UCSD-AML1 (cell line): ENCODE data around the gene FASN.
A peak's percentile ranks its signal among the peaks of the same experiment; 100 is the strongest.

ENCODE experiments used
- DNase-seq: peaks from one replicate; lab custom pipeline; 2025; ENCODE audit not compliant: unreplicated experiment; lab: John Stamatoyannopoulos, UW

FASN gene

DNA sequence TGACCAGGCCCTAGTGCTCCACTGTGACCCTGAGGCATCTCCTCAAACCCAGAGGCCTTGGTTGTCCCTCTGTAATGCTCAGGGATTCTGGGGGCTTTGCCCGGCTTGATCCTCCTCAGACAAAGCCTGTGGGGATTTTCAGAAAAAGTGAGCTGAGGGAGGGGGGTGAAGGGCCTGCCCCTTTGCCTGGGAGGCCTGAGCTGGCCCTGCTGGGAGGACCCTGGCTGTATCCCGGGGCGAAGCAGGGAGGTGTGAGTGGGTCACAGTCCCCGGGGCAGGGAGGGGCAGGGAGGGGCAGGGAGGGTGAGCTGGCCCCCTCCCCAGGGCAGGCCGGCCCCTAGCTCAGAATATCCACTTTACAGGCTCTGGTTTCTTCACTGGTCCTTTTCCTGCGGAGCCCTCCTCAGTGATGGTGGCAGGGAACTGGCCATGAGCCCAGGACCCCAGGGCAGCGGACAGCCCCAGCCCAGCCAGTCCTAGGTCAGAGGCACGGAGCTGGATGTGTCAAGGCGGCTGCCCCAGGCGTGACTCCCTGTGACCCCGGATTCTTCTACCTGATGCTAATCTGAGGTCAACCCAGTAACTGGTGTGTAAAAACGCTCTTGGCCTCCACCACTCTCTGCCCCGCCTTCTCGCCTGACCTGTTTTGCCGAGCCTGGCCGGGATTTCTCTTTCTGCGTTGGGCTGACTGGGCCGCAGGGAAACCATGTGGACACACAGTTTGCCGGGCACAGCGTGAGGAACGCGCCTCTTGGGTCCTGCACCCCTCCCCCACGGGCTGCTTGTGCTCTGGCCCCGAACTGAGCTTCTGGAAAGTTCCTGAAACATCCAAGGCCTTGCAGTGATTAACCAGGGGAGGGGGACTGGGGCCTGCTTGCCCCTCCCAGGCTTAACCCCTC is 5.8 kb upstream of the FASN start:
- DNase-seq = no peak

DNA sequence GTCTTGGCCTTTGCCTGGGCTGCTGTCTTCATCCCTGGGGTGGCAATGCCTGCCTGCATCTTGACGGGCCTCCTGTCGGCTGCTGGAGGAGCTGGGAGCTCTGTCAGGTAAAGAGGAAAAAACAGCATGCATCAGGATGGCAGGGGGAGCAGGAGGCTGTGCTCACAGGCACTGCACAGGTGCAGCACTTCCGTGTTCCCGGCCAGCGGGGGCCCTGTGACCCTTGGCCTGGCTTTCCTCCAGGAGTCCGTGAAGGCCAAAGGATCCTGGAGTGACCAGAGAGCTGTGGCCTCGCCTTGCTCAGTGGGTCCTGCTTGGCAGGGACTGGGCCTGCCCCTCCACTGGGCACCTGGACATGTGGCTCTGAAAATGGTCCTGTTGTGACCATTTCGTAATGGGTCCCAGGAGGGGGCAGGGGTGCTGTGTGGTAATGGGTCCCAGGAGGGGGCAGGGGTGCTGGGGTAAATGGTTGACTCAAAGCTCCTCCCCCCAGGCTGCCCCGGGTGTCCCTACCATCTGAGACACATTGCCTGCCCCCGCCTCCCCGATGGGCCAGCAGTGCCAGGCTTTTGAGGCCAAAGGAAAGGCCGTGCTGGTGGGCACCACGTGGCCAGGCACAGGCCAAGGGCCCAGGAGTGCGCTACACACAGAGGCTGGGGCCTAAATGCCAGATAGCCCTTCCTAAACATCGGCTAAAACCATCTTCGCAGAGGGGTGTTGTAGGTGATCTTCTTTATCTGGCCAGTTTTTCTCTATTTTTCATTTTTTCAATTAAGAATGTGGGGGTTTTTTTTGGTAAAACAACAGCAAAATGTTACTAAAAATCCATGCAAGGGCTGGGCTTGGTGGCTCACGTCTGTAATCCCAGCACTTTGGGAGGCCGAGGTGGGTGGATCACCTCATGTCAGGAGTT is 4.0 kb upstream of the FASN start:
- no peak for DNase-seq

DNA sequence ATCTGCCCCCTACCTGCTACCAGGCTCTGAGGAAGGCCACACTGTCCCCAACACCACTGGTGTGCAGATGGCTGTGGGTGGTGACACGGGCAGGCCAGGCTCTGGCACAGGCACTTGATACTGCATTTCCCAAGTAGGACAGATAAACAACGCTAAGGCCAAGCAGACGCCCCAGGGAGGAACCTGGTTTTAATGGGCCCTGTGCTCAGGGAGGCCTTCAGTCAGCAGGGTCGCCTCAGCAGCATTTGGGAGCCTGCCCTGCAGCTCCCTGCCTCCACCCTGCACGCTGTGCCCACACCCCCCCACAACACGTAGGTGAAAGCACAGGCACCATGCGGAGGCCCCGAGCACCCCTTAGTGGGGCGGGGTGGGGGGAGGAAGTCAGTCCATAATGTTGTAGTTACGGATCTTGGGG is 3.3 kb upstream of the FASN start:
- no peak for DNase-seq

DNA sequence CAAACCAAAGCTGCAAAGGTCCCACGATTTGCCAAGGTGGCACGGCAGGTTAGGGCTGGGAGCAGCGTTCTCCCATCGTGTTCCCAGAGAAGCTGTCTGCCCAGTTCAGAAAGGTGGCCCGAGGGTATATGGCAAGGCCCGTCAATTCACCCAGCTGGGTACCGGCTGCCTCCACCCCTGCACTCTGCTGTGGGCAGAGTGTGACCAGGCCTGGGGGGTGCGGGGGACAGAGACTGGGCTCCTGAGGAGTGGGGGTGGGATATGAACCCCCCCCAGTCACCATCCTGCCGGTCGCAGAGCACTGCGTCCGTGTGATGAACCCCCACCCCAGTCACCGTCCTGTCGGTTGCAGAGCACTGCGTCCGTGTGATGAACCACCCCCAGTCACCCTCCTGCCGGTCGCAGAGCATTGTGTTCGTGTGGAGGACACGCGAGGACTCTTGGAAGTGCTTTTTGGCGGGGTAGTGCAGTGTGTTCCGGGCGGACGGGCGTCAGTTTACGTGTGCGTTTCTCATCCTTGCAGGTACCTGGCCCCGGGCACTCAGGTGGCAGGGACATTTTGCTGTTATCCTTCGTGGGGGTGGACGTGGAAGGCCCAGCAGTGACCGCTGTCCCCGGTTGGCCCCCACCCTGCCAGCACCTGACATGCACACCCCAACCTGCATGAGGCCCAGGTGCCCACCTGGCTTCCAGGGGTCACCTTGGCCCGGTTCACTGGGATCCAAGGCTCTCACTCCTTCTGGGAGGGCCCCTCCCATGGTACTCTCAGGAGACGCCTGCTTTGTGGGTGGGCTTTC is 2.7 kb upstream of the FASN start:
- no peak for DNase-seq

DNA sequence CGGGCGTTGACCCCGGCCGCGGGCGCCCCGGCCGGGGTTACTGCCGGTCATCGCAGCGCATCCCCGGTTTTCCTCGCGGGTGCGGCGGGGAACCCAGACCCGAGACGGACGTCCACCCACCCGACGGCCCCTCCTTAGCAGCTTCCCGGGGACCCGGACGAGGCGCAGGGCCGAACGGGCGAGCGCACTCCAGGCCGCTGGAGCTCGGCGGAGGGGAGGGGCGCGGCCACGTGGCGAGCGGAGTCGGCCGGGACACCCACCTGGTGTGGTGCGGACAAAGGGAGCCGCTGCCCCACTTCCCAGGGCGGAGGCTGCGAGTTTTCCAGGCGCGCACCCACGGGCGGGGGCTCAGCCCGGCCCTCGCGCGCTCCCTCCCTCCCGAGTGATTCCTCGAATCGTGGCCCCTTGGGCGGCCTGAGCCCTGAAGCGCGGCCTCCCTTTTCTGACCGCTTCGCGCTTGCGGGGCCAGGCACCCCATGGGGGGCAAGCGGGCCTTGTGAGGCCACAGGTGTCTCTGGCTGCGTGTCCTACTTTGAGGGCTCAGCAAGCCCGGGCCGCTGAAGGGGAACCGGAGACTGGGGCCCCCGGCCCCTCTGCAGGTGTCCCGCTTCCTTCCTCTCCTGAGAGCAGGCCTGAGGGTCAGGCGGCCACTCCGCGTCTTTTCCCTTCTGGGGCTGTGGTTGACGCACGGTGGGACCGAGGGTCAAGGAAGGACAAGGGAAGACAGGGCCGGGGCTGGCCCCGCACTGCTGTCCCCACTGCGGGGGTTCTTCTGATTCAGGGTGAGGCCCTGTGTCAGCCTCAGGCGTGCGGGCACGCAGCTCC is 1.1 kb upstream of the FASN start:
- peak; percentile 51 for DNase-seq

DNA sequence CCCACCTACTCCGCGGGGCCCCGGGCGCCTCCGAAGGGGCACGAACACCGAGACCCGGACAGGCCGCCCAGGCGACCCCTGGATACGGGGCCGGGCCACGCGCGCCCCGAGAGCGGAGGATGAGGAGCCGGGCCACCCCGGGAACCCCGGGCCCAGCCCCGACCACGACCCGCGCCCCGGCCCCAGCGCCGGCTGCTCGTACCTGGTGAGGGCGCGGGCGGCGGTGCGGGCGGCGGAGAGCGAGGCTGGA is 192 bp downstream of the FASN start:
- no peak for DNase-seq

DNA sequence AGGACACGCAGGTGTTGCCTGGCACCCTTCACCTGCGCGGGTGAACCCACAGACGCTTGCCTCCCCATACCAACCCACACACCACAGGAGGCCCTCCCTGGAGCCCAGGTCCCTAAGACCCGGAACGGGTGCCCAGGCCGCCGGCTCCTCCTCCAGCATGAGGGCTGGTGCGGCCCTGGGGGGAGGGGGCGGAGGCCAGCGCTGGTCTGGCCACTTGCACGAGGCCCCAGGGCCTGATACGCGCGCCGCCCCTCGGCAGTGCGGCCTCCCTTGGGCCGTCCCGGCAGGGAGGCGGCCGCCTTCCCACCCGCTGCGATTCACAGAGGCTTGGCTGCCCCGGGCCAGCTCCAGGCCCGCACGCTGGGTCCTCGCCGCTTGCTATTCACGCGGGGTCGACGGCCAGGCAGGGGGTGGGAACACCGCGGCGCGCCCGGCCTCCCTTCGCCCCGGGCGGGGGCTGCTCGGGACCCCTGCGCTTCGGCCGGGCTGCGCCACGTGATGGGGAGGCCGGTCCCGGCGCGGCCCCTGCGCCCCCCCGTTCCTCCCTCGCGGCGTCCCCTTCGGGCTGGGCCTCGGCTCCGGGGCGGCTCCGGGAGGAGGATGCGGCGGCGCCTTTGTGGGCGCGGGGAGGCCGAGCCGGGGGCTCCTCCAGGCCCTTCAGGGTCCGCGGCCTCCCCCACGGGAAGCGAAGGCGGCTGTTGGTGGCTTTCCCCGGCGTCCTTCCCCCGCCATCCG is 685 bp downstream of the FASN start:
- peak; percentile 56 for DNase-seq

DNA sequence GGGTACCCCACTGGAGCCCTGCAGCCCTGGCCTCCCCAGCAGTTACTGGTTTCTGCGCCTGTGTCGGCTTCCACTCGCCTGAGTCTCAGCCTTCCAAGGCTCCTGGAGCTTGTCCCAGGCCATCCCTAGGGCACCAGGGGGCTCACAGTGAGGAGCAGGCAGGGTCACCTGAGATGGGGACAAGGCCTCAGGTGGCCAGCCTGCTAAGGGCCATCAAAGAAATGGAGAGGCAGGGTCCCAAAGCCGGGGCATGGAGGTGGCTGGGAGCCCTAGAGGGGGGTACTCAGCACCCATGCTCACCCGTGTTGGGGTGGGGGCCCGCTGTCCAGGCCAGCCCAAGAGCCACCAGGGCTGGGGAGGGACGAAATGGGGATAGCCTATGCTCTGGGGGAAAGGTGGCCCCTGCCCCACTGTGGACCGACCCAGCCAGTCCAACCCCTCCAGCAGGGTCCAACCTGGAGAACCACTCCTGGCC is 1.3 kb downstream of the FASN start:
- DNase-seq = no peak

DNA sequence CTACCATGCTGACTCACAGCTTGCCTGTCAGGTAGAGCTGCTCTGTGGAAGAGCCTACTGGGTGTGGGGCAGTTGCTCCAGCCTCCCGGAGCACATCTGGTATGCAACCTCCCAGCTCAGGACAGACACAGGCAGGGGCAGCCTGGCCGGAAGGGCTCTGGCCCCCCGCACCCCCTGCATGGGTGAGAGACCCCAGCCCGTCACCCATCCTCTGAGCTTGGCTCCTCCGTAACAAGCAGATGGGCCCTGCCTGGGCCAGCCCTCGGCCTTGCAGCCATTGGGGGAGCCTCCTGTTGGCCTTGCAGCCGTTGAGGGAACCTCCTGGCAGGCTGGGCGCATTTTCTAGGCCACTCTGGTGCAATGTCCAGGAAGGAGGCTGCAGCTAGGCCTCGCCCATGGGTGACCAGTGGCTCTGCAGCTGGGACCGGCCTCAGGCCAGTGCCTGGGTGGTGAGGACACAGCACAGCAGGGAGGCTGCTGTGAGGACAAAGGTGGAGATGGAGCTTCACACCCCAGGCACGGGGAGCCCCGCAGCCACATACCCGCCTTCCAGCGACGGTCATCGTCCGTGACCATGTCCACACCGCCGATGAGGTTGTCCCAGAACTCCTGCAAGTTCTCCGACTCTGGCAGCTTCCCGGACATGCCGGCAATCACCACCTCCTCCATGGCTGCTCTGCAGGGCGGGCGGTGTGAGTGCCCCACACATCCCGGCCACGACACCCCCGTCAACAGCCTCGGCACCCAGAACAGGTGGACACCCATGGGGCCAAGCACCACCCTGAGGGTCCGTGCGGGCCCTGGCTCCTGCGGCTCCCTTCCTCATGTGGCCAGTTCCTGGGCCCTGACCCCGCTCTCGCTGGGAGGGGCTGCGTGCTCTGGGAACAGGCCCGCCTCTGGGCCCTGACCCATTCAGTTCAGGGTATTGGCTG is 2.0 kb downstream of the FASN start:
- no peak for DNase-seq

DNA sequence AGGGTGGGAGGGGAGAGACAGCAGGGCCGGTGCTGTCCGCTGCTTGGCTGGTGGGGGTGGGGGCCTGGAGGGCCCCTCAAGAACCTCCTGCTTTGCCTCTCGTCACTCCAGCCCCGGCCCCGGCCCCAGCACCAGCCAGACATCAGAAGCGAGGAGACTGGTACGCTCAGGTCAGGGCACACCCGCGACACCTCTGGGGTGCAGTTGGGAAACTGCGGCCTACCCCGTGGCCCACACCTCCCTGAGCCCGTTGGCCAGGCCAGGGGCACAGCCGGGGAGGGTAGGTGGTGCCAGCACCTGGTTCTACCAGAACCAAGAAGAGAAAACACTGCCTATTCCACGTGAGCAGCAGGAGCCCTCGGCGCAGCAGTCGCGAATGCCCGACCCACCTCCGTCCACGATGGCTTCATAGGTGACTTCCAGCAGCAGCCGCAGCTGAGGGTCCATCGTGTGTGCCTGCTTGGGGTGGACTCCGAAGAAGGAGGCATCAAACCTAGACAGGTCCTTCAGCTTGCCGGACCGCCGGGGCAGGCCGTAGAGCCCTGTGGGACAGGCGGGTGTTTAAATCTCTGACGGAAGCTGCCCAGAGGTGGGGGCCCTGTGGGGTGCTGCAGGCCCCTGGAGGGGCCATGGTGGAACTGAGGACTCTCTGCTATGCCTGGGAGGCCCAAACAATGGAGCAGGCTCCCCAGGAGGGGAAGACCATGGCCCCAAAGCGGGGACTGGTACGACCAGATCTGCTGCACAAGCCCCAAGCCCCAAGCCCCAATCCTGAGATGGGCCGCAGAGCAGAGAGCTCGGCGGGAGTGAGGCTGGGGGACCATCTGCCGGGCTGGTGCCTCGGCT is 2.9 kb downstream of the FASN start:
- no peak for DNase-seq

DNA sequence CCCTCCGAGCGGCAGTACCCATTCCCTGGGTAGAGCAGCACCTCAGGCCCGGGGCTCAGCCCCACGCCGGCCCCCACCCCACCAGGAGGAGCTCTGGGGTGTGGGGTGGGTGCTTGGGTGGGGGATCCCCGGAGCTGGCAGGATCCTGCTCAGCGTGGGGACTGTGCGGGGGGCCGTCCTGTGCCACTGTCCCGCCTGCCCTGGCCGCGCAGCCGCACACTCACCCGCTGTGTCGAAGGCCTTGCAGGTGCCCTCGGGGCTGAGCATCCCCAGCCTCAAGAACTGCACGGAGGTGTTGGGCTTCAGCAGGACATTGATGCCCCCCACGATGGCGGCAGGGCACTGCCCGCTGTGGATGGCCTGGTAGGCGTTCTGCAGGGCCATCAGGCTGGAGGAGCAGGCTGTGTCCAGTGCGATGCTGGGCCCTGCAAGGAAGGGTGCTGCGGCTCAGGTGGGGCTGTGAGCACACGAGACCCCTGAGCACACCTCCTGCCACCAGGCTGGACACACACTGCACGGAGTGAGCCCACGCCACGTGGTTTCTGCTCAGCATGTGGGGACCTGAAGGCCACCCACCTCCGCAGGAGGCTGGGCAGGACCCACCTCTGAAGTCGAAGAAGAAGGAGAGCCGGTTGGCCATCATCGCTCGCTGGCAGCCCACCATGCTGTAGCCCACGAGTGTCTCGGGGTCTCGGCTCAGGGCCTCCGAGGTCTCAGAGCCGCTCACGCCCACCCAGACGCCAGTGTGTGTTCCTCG is 4.9 kb downstream of the FASN start:
- DNase-seq = no peak

DNA sequence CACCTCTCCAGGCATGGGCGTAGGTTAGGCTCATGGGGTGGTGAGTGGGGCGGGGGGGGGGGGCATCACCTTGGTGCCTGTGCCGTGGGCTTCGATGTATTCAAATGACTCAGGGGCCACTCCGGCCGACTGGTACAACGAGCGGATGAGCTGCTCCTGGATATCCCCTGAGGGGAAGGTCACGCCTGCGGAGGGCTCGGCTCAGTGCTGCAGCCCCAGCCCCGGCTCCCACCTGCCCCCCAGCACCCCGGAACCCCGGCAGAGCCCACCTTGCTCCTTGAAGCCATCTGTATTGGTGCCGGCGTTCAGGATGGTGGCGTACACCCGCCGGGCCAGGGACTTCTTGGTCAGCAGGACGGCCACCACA is 5.4 kb downstream of the FASN start:
- no peak for DNase-seq

DNA sequence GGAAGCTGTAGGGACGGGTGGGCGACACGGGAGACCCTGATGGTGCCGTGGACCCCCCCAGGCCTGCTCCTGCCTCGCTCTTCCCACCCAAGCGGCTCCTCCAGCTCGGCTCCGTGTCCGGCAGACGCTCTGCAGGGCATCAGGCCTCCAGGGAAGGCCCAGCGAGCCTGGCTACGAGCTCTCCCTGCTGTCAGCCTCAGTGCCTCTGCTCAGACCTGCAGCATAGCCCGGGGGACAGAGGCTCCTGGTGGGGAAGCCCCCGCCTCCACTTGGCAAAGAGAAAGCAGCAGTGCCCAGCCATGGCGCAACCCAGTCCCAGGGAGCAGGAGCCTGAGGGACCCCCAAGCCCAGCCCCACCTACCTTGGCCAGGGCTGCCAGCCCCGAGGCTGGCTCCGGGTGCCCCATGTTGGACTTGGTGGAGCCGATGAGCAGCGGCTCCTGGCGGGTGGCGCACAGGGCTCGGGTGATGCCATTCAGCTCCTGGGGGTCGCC is 5.9 kb downstream of the FASN start:
- no peak for DNase-seq

DNA sequence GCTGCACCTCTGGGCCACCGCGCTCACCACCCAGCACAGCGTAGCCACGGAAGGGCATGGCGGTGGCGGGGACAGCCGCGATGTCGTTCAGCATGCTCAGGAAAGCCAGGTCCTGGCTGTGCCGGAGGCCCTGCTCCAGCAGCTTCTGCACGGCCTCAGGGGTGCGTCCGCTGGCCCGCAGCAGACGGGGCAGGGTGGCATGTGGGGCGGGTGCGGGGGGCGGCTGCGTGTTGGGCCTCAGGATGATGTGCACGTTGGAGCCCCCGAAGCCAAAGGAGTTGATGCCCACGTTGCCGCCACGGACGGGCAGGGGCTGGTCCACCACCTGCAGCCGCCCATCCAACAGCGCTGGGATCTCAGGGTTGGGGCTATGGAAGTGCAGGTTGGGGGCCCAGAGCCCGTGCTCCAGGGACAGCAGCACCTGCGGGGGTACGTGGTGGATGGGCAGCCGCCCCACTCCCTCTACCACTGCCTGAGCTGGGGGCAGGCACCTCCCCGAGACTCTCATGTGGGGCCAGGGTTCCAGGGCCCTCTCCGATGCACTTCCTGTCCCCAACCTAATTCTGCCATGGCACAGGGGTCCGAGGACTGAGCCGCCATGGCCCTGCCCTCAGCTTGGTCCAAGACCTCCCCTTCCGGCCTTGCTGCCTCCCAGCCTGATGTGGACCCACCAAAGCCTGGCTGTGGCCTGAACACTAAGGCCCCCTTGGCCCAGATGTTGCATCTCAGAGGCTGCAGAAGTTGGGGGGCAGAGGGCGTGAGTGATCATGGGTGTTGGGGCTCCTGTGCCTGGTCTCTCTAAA is 6.6 kb downstream of the FASN start:
- no peak for DNase-seq

DNA sequence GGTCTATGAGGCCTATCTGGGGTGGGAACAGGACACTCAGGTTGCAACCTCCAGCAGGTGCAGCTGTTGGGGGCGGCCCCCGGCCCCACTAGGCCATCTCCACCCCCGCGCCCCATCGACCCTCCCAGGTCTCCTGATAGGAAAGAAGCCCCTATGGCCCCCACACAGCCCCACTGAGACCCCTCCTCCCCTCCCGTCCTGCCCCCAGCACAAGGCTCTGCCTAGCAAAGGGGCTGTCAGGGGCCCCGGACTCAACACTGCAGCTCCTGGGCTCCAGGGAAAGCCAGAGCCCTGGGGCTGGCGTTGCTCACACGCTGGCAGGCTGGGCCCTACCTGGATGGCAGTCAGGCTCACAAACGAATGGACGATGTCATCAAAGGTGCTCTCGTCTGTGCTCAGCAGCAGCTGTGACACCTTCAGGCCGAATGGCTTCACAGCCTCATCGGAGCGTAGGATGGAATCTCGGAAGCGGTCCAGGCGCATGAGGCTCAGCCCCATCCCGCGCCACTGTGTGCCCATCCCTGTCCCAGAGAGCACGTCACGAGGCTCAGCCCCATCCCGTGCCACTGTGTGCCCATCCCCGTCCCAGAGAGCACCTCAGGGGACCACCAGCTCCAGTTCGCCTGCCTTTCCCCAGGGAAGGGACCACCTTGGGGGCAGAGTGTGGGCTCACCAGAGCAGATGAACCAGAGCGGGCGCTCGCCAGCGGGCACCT is 7.3 kb downstream of the FASN start:
- DNase-seq = no peak
